ENCODE measurements around the gene URAD.

The URAD gene

DNA sequence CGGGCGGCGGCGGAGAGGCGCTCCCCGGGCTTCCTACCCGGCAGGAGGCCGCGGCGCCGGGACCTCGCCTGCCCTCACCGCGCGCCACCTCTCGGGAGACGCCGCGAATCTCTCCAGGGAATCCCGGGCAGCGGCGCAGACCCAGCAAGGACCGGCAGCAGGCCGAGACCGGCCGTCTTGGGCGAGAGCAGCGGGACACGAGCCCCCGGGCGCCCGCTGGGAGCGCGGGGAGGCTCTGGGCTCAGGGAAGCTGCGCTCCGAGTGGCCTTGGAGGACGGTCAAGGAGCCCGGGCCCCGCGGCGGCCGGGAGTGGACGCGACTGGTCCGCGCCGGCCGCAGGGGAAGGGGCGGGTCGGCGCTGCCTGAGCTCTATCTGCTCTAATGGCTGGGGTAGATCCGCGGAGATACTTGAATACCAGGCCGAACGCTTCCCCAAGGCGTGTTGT lies 34.1 kb downstream of the URAD start:
- Histone ChIP-seq H3K27ac (no peak overlapping the region), H3K4me3 (peak overlapping the region; percentile 70)
- no peak for DNase-seq (ENCODE audit: low spot score)
- TF ChIP-seq, protein P1, sequence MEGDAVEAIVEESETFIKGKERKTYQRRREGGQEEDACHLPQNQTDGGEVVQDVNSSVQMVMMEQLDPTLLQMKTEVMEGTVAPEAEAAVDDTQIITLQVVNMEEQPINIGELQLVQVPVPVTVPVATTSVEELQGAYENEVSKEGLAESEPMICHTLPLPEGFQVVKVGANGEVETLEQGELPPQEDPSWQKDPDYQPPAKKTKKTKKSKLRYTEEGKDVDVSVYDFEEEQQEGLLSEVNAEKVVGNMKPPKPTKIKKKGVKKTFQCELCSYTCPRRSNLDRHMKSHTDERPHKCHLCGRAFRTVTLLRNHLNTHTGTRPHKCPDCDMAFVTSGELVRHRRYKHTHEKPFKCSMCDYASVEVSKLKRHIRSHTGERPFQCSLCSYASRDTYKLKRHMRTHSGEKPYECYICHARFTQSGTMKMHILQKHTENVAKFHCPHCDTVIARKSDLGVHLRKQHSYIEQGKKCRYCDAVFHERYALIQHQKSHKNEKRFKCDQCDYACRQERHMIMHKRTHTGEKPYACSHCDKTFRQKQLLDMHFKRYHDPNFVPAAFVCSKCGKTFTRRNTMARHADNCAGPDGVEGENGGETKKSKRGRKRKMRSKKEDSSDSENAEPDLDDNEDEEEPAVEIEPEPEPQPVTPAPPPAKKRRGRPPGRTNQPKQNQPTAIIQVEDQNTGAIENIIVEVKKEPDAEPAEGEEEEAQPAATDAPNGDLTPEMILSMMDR (IDR thresholded peaks at IDR 0.05) = no peak

DNA sequence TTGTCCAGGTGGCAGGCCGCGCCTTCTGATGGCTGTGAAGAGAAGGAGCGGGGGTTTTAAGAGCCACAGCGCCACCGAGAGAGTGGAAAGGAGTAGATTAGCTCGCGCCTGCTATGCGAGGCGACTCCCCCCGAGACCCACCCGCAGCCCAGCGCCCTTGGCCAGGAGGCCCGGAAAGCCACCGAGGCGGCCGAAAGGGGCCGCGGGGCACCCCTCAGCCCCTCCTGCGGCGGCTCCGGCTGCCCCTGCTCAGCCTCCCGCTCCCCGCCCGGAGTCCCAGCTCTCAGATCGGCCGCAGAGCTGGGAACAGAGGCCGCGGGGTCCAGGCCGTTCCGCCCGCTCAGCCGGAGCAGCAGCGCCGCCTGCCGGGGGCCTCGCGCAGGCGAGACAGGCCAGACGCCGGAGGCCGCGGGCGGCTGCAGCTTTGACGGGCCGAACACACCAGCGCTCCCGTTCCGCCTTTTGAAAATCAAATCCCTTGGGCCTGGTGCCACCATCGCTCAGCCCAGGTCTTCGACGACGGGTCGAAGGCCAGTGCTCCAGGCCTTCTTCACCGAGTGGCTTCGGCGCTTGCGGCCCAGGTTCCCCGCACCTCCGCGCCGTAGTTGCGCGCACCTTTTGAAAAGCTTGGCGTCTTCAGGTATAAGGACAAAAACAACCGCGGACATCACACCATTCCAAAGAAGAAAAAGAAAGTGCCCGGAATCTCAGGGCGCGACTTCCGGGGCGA lies 34.7 kb downstream of the URAD start:
- peak; percentile 71 for DNase-seq (ENCODE audit: low spot score)

DNA sequence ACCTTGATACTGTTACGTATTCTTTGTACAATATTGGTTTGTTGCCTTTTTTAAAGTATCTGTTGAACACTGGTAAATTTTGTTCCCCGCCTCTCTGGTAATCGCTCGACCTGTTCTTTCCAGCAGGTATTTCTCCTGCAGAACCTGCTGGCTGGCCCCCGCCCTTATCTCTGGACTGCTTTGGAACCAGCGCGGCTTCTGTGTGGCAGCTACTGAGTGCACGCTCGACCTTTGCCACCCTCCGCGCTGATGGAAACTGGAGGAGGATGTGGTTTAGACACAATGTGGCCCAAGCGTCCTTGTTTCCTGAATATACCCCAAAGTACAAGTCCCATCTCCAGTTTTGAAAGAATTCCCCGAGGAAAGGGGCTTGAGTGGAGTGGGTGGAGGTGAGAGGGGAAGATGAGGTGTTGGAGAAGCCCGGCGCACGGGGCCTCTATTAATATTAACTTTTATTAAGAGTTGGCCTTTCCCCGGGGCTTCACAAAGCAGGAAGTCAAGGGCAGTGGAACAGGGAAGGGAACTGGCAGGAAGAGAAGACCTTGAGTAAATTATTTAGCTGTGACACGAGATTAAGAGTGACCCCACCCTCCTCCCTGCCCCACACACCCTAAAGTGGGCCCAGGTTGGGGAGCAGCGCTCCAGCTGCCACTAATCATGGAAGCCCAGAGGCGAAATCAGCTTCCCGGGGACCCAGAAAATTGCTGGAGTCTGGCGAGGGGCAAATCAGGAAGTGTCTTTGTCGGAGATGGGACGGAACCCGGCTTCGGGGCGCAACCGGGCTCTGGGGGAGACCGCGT lies 35.4 kb downstream of the URAD start:
- no peak for DNase-seq (ENCODE audit: low spot score)
- TF ChIP-seq, protein P1 (IDR thresholded peaks at IDR 0.05) = no peak
- H3K27ac ChIP-seq = no peak overlapping the region
- peak overlapping the region; percentile 70 for H3K4me3 ChIP-seq

More for the DNA sequence above, 34.7 kb downstream of the URAD start:
- TF ChIP-seq, protein P1 (IDR thresholded peaks at IDR 0.05) = peak; percentile 79
- Histone ChIP-seq H3K4me3 (peak overlapping the region; percentile 70), H3K27ac (no peak overlapping the region)

DNA sequence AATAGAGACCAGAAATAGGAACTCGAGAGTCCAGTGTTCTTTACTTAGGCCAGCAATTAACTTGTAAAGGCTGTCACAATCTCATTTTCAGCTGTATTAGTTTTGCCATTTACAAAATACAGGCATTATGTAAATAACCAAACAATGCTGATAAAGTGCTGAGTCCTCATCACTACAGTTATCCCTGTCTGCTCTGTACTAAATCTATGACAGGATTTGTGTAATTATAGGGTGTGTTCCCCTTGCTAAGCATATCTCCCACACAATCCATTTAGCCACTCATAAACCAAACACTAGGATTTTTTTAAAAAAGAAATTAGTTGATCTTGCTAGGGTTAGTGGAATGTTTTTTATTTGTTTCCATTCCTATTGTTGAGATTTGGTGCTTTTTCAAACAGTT lies 45.5 kb downstream of the URAD start:
- no peak overlapping the region for H3K4me3 ChIP-seq
- no peak for DNase-seq (ENCODE audit: low spot score)

DNA sequence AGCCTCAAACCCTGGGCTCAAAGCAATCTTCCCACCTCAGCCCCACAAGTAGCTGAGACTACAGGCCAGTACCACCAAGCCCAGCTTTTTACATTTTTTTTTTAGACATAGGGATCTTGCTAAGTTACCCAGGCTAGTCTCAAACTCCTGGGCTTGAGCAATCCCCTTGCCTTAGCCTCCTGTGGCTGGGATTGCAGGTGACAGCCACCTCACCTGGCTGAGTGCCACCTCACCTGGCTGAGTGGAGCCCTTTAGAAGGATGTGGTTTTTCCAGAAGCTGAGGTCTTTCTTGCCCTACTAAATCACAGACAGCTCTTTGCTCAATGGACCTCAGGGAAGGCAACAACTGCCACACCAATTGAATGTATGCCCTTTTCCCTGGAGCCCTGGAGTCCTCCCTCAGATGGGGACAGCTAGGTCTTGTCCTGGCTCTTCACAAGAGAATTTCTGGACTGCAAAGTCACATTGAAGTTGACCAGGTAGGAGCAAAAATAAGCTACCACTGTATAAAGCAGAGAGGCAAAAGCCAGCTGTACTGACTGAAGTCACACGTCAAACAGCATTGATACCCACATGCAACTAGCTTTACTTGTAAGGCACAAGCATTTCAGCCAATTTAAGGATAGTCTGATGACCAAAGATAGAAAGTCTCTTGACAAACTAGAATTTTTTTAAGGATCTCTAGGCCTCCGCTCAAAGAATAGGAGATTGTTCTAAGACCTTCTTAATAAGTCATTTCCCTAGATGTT lies 54.7 kb downstream of the URAD start:
- TF ChIP-seq, protein P1 (IDR thresholded peaks at IDR 0.05) = no peak
- no peak overlapping the region for H3K27ac ChIP-seq
- no peak for DNase-seq (ENCODE audit: low spot score)

More for the DNA sequence above, 45.5 kb downstream of the URAD start:
- TF ChIP-seq, protein P1 (IDR thresholded peaks at IDR 0.05) = no peak
- no peak overlapping the region for H3K27ac ChIP-seq

DNA sequence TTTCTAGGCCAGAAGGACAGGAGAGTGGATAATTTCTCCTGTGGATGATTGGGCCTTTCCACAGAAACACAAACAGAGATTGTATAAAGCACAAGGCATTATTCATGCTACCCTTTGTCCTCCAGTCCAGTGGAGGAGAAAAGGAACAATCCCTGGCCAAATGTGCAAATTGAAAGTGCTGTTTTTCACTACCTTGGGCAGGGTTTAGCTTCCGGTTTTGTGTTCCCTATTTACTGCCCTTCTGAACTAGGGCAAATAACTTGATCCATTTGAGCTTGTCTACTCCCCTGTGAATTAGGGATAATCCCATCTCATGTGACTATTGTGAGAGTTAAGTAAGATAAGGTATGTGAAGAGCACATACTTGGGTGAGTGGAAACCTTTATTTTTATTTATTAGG lies 55.4 kb downstream of the URAD start:
- TF ChIP-seq, protein P1 (IDR thresholded peaks at IDR 0.05) = no peak
- Histone ChIP-seq H3K4me3 (no peak overlapping the region), H3K27ac (no peak overlapping the region)
- no peak for DNase-seq (ENCODE audit: low spot score)

More for the DNA sequence above, 54.7 kb downstream of the URAD start:
- H3K4me3 ChIP-seq = no peak overlapping the region
